NCI-H226 (cell line): ENCODE results near the gene CCNF.
"Not testable (repeated sequence)": the region's sequence is repeated elsewhere in the genome, so short reads cannot be mapped to it uniquely, and the experiment has no call there.

ENCODE experiments used
- DNase-seq: peaks from one replicate; pipeline ENCODE4 v3.0.0-alpha.2; 2015

Gene CCNF

GRCh38 chr16:2472885-2473445 is 43.7 kb downstream of the CCNF start:
- no peak for DNase-seq

- DNase-seq: peak; percentile 42
These were observed 44.2 kb downstream of the CCNF start for GRCh38 chr16:2473446-2473926.

GRCh38 chr16:2473999-2474876 is 45.0 kb downstream of the CCNF start:
- DNase-seq: peak; percentile 46

GRCh38 chr16:2474877-2475412 is 45.7 kb downstream of the CCNF start, which contains the start of gene TBC1D24:
TSS of gene TBC1D24 (plus strand) at chr16:2475127. CDS start at chr16:2496149, 21,022 bp downstream.
- peak; percentile 76 for DNase-seq

GRCh38 chr16:2475413-2476344 is 46.4 kb downstream of the CCNF start:
- DNase-seq: no peak

- DNase-seq: no peak
These were observed 47.1 kb downstream of the CCNF start for GRCh38 chr16:2476345-2476720.

GRCh38 chr16:2476741-2477140 is 47.5 kb downstream of the CCNF start:
- no peak for DNase-seq

GRCh38 chr16:2477327-2477726 is 48.1 kb downstream of the CCNF start:
- DNase-seq: no peak

GRCh38 chr16:2478279-2478678 is 49.0 kb downstream of the CCNF start:
- DNase-seq: no peak

- not testable (repeated sequence) for DNase-seq
These were observed 50.7 kb downstream of the CCNF start for GRCh38 chr16:2479996-2480395.

- no peak for DNase-seq
These were observed 51.7 kb downstream of the CCNF start for GRCh38 chr16:2480948-2481347.

- DNase-seq: no peak
These were observed 52.4 kb downstream of the CCNF start for GRCh38 chr16:2481676-2482075.

- no peak for DNase-seq
These were observed 53.0 kb downstream of the CCNF start for GRCh38 chr16:2482249-2482648.

- DNase-seq: no peak
These were observed 53.7 kb downstream of the CCNF start for GRCh38 chr16:2482708-2483534.

- no peak for DNase-seq
These were observed 55.0 kb downstream of the CCNF start for GRCh38 chr16:2483939-2484897.

- DNase-seq: no peak
These were observed 55.8 kb downstream of the CCNF start for GRCh38 chr16:2484898-2485508.

- DNase-seq: no peak
These were observed 56.7 kb downstream of the CCNF start for GRCh38 chr16:2485811-2486507.

GRCh38 chr16:2486645-2487516 is 57.6 kb downstream of the CCNF start:
- no peak for DNase-seq

GRCh38 chr16:2487517-2487842 is 58.2 kb downstream of the CCNF start:
- no peak for DNase-seq
